Activated CD4-positive, alpha-beta T cell treated with anti-CD3 and anti-CD28 coated beads for 4 hours (primary cell): ENCODE results near the gene TRIM43B.
"Not testable (repeated sequence)": the region's sequence is repeated elsewhere in the genome, so short reads cannot be mapped to it uniquely, and the experiment has no call there.

Source experiments
- DNase-seq, 2 donors: peaks; one replicate each; pipeline ENCODE4 v3.0.0-alpha.2; 2020

The TRIM43B gene

GRCh38 chr2:95433373-95433772 lies 51.2 kb downstream of the TRIM43B start:
- DNase-seq = not testable (repeated sequence)

DNA sequence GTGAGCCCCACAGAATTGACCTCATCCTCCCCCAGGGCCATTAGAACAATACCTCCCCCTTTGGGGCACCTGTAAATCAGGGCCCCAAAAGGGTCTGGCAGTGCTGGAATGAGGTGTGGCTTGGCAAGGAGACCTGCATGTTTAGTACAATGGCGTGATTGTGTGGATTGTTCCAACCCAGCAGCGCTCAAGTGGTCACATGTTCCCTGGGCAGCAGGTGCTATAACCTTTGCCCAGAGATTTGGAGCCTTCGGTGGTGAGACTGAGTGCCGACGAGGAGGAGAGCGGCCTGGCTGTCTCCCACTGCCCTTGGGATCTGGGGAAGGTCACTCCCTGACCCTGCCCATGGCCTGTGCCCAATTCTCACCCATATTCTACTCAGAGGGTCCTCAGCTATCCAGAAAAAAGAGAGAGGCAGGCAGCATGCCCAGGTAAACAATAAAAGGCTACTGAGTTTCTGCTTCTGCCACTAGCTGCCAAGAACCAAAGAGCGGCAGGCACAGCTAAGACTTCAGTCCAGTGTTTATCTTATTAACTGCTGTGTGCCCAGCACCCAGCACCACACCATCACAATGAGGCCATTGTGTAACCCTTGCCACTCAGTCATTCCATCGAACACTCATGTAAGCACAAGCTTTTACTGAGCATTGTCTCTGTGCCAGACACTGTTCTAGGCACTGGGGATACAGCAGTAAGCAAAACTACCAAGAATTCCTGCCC lies 54.6 kb downstream of the TRIM43B start:
- not testable (repeated sequence) for DNase-seq

- DNase-seq = not testable (repeated sequence)
These were observed 57.2 kb downstream of the TRIM43B start for GRCh38 chr2:95427196-95427867.
